Large intestine (tissue), 3 donors: ENCODE results near the gene CCNL2. TPM values are rescaled to one million over a fixed set of nuclear protein-coding genes. Genes with fewer than 3 reads are reported as not detected.
A peak's percentile ranks its signal among the peaks of the same experiment; 100 is the strongest.
"Not testable (repeated sequence)": the region's sequence is repeated elsewhere in the genome, so short reads cannot be mapped to it uniquely, and the experiment has no call there.

ENCODE experiments used
- DNase-seq, 2 donors: peaks; one replicate each; pipeline versions ENCODE4 v3.0.0 to v3.0.0-alpha.2; 2013
- H3K27ac ChIP-seq: one replicate; pipeline ENCODE4 v1.5.1; 2013; ENCODE audit warnings: low read length
- H3K27me3 ChIP-seq: 2 replicates; pipeline ENCODE4 v1.6.1; 2013; ENCODE audit warnings: low read length; ENCODE audit not compliant: control insufficient read depth, insufficient read depth
- H3K36me3 ChIP-seq: 2 replicates; pipeline ENCODE4 v1.6.1; 2013; ENCODE audit warnings: low read length; ENCODE audit not compliant: control insufficient read depth, insufficient read depth
- H3K4me1 ChIP-seq: one replicate; pipeline ENCODE4 v1.6.1; 2013; ENCODE audit warnings: low read length; ENCODE audit not compliant: control insufficient read depth, insufficient read depth
- H3K4me3 ChIP-seq: one replicate; pipeline ENCODE4 v1.5.1; 2013; ENCODE audit warnings: low read length
- H3K9me3 ChIP-seq: one replicate; pipeline ENCODE4 v1.6.1; 2013; ENCODE audit warnings: mild to moderate bottlenecking, low read depth, low read length, moderate library complexity; ENCODE audit not compliant: control insufficient read depth
- WGBS: methylation state at CpG from one replicate; pipeline ENCODE4 v1.1.5; 2013; ENCODE audit warnings: low lambda C conversion rate; ENCODE audit not compliant: insufficient coverage; 5-methylcytosine and 5-hydroxymethylcytosine counted together
- polyA plus RNA-seq: library from polyadenylated mRNA; unstranded; fragments of 120-200 nt; gene quantifications from one replicate; pipeline ENCODE4 v1.2.1, GENCODE V29; 2013

Gene CCNL2
- polyA plus RNA-seq, 1 donor: 285 TPM

DNA sequence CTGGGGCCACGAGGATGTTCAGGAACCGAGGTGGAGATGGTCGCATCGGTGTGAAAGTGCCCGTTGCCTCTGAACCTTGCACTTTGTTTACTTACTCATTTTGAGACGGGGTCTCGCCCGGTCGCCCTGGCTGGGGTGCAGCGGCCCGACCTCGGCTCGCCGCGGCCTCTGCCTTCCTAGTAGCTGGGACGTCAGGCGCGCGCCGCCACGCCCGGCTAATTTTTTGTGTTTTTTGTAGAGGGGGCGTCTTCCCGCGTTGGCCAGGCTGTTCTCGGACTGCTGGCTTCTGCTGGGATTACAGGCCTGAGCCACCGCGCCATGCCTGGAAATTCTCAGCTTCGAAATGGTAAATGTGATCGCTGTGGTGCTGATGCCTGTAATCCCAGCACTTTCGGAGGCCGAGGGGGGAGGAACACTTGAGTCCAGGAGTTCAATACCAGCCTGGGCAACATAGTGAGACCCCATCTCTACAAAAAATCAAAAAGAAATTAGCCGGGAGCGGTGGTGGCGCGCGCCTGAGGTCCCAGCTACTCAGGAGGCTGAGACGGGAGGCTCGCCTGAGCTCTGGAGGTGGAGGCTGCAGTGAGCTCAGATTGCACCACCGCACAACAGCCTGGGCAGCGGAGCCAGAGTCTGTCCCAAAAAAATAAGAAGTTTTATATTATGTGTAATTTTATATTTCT is 8.6 kb upstream of the CCNL2 start:
- Histone ChIP-seq H3K4me1 (peaks cover 10% of the 10 kb centered on the region), H3K9me3 (peaks cover 8% of the 10 kb centered on the region), H3K27me3 (no peaks in the 10 kb centered on the region), H3K27ac (peak overlapping the region; percentile 80), H3K36me3 (peaks cover 22% of the 10 kb centered on the region), H3K4me3 (peak overlapping the region; percentile 95)
- WGBS: no CpG with 5 or more reads among the region's 41 CpGs
- DNase-seq: peak in 1 of 2 donors; percentile 57

DNA sequence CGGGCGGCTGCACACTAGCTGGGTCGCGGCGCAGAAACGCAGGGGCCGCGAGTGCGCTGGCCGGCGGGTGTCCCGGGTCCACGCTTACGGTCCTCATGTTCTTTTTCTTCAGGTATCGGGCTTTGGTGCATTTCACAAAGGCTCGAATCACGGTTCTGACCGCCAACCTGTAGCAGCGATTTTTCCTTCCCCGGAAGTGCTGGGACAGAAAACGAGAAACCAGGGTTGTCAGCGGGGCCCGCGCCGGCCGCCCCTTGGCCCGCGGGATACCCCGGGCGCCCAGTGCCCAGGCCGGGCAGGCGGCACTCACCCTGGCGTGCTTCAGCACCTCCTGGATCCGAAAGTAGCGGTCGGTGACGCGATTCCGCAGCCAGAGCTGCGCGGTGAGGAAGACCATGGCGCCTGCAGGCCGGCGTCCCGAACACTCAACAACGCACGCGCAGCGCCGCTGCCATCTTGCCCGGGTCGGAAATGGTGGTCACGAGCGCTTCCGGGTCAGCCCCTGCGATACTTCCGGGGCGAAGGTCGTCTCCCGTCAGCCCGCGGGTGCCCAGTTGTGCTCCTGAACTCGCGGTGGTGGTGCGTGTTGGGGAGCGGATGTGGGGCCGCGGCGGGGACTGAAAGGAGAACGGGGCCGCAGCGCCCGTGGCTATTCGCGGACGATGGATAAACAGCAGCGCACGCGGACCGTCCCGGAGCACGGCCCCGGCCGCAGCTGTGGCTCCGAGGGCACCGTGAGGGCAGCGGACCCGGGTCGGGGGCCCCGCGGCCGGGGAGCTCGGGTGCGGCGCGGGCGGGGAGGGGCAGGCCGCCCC is 7.9 kb upstream of the CCNL2 start, which contains the start of gene MRPL20:
TSS of gene MRPL20 (minus strand) at position 473 of the 815 bp plus-strand sequence. CDS start at position 397, 76 bp downstream.
- peak within 1 kb of the TSS; percentile 80 for H3K27ac ChIP-seq
- DNase-seq: peak; percentile 92 to 95

DNA sequence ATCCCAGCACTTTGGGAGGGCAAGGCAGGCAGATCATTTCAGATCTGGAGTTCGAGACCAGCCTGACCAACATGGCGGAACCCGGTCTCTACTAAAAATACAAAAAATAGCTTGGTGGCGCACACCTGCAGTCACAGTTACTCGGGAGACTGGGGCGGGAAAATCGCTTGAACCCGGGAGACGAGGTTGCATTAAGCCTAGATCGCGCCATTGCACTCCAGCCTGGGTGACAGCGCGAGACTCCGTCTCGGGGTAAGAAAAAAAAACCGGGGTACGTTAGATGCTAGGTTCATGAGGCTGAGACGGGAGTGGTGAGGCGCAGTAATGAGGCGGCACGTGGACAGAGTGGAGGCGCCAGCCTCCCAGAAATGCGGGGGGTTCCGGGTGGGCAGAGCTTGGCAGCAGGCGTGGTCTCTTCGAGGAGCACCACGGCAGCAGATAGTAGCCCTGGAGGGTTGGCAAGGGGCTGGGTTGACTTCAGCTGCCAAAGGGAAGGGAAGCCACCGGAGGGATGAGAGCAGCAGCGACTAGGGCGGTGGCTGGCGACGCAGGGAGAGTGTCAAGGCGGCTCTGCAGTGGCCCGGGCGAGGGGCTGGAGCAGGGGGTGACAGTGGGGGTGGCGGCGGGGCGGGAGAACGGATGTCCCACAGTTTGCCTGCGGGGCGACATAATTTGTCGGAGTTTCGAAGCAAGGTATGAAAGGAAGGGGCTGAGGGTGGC is 7.1 kb upstream of the CCNL2 start:
- no peak for DNase-seq
- H3K27ac ChIP-seq: no peak overlapping the region
- peaks cover 34% of the 10 kb centered on the region for H3K36me3 ChIP-seq
- WGBS: no CpG with 5 or more reads among the region's 43 CpGs
- no peaks in the 10 kb centered on the region for H3K9me3 ChIP-seq
- peaks cover 10% of the 10 kb centered on the region for H3K4me1 ChIP-seq
- H3K27me3 ChIP-seq: no peaks in the 10 kb centered on the region
- peak overlapping the region; percentile 95 for H3K4me3 ChIP-seq

More for the DNA sequence above, 7.9 kb upstream of the CCNL2 start, which contains the start of gene MRPL20:
- peaks cover 3% of the 10 kb centered on the region for H3K9me3 ChIP-seq
- peak within 1 kb of the TSS; percentile 95 for H3K4me3 ChIP-seq
- no CpG with 5 or more reads among the region's 98 CpGs for WGBS
- peaks cover 29% of the 10 kb centered on the region for H3K36me3 ChIP-seq
- H3K4me1 ChIP-seq: peaks cover 10% of the 10 kb centered on the region
- H3K27me3 ChIP-seq: no peaks in the 10 kb centered on the region

DNA sequence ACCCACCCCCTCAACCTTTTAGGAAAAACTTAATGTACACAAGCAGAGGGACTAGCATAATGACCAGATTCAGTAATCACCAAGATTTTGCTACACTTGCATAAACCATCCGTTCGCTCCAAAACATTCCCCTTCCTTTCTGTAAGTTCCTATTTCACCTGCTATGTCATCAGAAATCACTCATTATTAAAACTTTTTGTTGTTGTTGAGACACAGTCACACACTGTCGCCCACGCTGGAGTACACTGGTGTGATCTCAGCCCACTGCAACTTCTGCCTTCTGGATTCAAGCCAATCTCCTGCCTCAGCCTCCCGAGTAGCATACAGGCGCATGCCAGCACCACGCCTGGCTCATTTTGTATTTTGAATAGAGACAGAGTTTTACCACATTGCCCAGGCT is 4.5 kb upstream of the CCNL2 start:
- H3K4me3 ChIP-seq: no peak overlapping the region
- peaks cover 25% of the 10 kb centered on the region for H3K4me1 ChIP-seq
- WGBS: 100% methylated on average over 3 of the region's 7 CpGs
- no peak overlapping the region for H3K27ac ChIP-seq
- no peak for DNase-seq
- H3K9me3 ChIP-seq: no peaks in the 10 kb centered on the region
- H3K36me3 ChIP-seq: peaks cover 42% of the 10 kb centered on the region
- no peaks in the 10 kb centered on the region for H3K27me3 ChIP-seq

DNA sequence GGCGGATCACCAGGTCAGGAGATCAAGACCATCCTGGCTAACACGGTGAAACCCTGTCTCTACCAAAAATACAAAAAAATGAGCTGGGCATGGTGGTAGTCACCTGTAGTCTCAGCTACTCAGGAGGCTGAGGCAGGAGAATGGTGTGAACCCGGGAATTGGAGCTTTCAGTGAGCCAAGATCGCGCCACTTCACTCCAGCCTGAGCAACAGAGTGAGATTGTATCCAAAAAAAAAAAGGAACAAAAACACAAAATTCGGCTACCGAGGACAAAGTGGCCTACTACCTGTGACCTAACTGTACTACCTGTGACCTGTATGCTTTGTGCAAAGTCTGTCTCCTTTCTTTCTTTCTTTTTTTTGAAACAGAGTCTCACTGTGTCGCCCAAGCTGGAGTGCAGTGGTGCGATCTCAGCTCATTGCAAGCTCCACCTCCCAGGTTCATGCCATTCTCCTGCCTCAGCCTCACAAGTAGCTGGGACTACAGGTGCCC is 3.8 kb upstream of the CCNL2 start:
- Histone ChIP-seq H3K4me1 (peaks cover 29% of the 10 kb centered on the region), H3K36me3 (peaks cover 42% of the 10 kb centered on the region)
- not testable (repeated sequence) for H3K27me3 ChIP-seq, H3K4me3 ChIP-seq, DNase-seq, H3K9me3 ChIP-seq, H3K27ac ChIP-seq
- no CpG with 5 or more reads among the region's 9 CpGs for WGBS

DNA sequence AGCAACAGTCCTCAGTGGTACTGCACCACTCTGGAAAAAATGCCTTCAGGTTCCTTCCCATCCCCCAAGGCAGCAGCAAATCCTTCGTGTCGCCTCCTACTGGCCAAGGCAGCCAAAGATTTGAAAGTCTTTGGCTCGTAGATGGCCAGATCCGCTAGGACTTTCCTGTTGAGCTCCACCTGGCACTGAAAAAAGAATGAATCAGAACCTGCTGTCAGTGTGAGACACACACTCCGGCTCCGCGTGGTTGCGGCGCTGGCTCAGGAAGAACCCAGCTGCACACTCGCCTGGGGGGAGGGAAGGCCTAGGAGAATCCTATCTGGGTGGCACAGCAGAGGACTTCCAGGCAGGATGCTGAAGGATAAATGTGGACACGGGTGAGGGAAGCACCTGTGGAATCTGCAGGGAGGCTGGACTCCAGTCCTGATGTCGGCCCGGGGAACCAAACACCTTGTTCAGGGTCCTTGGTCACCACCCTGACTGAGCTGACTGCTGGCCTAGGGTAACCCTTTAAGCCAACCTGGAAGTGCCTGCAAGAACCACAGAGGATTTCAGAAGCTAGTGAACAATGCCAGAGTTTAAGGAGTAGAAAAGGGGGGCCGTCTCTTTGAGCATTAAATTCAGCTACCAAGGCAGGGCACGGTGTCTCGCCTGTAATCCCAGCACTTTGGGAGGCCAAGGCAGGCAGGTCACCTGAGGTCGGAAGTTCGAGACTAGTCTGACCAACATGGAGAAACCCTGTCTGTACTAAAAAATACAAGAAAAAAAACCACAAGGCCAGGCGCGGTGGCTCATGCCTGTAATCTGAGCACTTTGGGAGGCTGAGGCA is 3.2 kb upstream of the CCNL2 start:
- WGBS: 90% methylated on average over 4 of the region's 20 CpGs
- peaks cover 48% of the 10 kb centered on the region for H3K36me3 ChIP-seq
- no peaks in the 10 kb centered on the region for H3K27me3 ChIP-seq
- no peak overlapping the region for H3K27ac ChIP-seq
- peaks cover 35% of the 10 kb centered on the region for H3K4me1 ChIP-seq
- H3K4me3 ChIP-seq: no peak overlapping the region
- peak in 1 of 2 donors; percentile 35 for DNase-seq
- H3K9me3 ChIP-seq: no peaks in the 10 kb centered on the region

DNA sequence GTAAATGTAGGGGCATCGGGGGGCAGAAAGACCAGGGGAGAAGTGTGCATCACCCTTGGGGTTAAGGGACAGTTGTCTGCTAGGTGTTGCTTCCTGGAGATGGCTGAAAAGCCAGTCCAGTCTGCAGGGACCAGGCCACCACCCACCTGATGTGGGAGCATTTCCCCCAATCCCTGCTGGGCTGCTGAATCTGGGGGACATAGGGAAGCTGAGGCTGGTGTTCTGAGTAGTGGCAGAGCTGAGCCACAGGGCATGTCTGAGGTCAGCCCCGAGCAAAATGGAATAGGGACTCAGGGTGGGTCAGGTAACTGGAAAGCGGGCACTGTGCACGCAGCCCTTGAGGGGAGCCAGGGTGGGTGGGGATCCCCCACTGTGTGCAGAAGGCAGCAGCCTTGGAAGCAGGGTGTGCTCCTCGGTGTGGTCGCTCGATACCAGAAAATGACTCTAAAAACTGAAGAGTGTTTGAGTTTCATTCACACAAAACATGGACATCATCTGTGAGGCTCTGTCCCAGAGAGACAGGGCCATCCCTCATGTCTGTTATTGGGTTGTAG is 2.4 kb upstream of the CCNL2 start:
- Histone ChIP-seq H3K27me3 (no peaks in the 10 kb centered on the region), H3K27ac (peak overlapping the region; percentile 30), H3K4me1 (peaks cover 37% of the 10 kb centered on the region), H3K9me3 (no peaks in the 10 kb centered on the region), H3K36me3 (peaks cover 53% of the 10 kb centered on the region), H3K4me3 (no peak overlapping the region)
- DNase-seq: no peak
- 80% methylated on average over 1 of the region's 7 CpGs for WGBS

DNA sequence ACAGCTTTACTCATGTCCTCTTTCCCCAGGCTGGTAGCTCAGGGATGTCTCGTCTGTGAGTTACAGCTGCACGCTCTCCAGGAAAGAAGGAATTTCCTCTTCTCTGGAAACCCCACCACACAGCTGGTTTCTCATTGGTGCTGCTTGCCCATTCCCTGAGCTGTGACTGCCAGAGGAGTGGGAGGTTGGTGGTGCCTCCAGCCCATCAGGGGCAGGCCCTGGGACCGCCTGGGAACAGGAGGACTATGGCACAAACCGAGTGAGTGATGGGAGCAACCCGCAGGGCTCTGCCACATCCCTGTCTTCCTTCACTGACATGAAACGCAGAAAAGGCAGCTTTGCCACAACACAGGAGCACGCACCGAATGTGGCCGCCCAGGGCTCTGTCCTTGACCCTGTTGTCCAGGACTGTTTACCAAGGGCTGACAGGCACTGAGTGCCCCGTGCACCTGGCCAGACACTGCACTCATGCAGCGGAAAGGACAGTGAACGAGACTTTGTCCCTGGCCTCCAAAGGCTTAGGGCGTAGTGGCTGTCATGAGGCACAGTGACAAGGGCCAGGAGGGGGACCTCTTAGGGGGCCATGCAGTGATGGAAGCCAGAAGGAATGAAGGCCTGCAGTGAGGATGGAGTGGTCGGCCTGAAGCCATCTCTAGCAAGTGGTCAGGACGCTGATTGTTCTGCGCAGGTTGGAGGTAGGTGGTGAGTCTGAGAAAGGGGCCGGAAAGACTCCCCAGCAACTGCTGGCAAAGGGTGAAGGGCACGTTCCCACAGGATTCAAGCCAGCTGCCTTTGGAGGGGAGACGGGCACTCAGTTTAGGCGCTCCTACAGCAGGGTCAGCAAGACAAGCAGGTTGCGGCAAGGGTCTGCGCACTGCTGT is 1.7 kb upstream of the CCNL2 start:
- H3K27me3 ChIP-seq: no peaks in the 10 kb centered on the region
- H3K36me3 ChIP-seq: peaks cover 54% of the 10 kb centered on the region
- H3K4me1 ChIP-seq: peaks cover 31% of the 10 kb centered on the region
- WGBS: no CpG with 5 or more reads among the region's 22 CpGs
- peak overlapping the region; percentile 72 for H3K27ac ChIP-seq
- no peaks in the 10 kb centered on the region for H3K9me3 ChIP-seq
- peak overlapping the region; percentile 95 for H3K4me3 ChIP-seq
- DNase-seq: peak in 1 of 2 donors; percentile 66
